Activated CD8-positive, alpha-beta memory T cell treated with anti-CD3 and anti-CD28 coated beads for 24 hours (primary cell): Measurements from ENCODE around the gene ILDR2.
"Not testable (repeated sequence)": the region's sequence is repeated elsewhere in the genome, so short reads cannot be mapped to it uniquely, and the experiment has no call there.

Experiments used
- DNase-seq: peaks from one replicate; pipeline ENCODE4 v3.0.0-alpha.2; 2020

The ILDR2 gene

GRCh38 chr1:166884040-166884642, 91.2 kb downstream of the ILDR2 start:
- peak; percentile 62 for DNase-seq

DNA sequence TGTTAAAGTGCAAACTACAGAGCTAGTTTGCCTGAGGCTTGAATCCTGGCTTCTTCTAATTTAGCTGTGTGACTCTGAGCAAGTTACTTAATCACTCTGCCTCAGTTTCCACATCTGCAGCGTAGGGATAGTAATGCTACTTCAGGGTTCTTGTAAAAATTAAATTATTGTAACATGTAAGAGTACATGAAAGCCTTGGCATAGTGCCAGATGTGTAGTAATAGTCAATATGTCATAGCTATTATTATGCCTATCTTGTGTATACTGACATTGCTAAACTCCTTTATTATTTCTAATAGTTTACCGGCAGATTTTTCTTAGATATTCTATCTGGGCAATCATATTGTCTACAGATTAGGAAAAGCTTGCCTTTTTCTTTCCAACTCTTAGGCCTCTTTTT, 92.4 kb downstream of the ILDR2 start:
- no peak for DNase-seq

GRCh38 chr1:166878173-166878917, 97.0 kb downstream of the ILDR2 start:
- DNase-seq: not testable (repeated sequence)

GRCh38 chr1:166876540-166876838, 98.9 kb downstream of the ILDR2 start:
- DNase-seq: no peak

DNA sequence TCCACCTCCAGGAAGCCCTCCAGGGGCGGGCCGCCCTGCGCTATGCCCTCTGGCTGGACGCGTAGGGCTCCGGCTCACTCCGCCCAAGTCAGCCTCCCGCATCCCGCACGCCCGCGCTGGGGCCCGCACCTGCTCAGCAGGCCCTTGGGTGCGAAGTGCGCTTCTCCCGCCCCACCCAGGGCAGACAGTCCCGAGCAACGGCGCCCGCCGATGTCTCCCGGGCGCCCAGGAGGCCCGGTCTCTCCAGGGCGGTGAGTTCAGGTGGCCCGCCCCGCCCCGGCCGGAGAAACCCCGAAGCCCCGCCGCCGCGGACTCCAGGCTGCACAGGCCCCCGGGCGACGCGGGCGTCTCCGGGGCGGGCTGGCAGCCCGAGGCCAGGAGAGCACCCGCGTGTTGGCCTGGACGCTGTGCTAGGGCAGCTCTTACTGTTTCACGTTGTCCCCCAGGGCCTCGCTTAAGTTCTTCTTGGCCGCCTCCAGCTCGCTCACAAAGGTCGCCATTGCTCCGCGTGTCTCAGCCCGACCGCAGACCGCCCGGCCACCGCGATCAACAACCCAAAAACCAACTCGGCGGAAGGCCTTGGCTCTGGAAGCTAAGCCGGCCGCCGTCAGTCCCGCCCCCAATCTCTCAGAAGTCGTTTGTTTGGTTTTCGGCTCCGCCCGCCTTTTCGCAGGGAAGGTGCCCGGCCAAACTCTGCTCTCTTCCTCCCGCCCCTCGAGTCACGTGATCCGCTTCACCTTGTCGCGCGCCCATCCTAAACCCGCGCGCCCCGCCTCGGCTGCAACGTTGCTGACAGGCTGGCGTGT, 99.4 kb downstream of the ILDR2 start, which contains the start of gene TADA1:
TSS of gene TADA1 (minus strand) at position 531 of the 806 bp plus-strand sequence. CDS start at position 500, 31 bp downstream.
- peak; percentile 97 for DNase-seq

- DNase-seq: no peak
Measured at GRCh38 chr1:166875302-166875733, 100.0 kb downstream of the ILDR2 start.

DNA sequence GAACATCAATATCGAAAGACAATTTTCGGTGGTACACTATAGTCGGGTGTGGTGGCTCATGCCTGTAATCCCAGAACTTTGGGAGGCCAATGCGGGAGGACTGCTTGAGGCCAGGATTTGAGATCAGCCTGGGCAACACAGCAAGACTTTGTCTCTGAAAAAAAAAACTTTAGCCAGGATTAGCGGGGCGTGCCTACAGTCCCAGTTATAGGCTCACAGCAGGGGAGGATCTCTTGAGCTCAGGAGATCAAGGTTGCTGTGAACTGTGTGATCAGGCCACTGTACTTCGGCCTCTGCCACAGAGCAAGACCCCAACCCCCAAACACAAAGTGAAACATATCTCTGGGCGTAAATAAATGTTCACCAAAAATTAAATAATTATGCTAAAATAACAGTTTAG, 100.9 kb downstream of the ILDR2 start:
- no peak for DNase-seq

GRCh38 chr1:166870584-166870983, 104.8 kb downstream of the ILDR2 start:
- no peak for DNase-seq

- no peak for DNase-seq
Measured at GRCh38 chr1:166869318-166870099, 105.8 kb downstream of the ILDR2 start.

DNA sequence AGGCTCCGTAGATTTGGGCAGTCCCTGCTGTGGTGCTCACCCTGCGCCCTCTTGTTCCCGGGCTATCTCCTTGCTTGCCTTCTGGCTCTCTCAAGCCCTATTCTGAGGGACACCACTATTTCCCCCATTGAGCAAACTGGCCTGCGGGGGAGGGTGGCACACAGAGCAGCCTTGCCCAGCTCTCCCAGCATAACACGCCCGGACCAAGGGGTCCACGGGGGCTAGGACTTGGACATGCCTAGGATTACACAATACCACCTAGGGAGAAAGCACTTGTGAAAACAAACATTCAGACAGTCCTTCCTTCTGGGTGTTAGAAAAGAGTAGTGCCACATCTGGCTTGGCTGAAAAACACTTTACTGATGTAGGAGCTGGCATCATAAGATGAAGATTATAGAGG, 106.7 kb downstream of the ILDR2 start:
- DNase-seq: no peak

GRCh38 chr1:166865926-166866325, 109.4 kb downstream of the ILDR2 start:
- no peak for DNase-seq

GRCh38 chr1:166859597-166859996, 115.7 kb downstream of the ILDR2 start:
- DNase-seq: no peak

GRCh38 chr1:166858726-166859419, 116.5 kb downstream of the ILDR2 start:
- DNase-seq: no peak
